A549 (cell line): ENCODE measurements around the gene SLC6A16. TPM values are rescaled to one million over a fixed set of nuclear protein-coding genes. Genes with fewer than 3 reads are reported as not detected.
"Not testable (repeated sequence)": the region's sequence is repeated elsewhere in the genome, so short reads cannot be mapped to it uniquely, and the experiment has no call there.

ENCODE experiments used
- ATAC-seq, 2 experiments: fragments of 200-7000 bp in 1 of 2; fragments of >200 bp in 1 of 2; cut with Nextera tagmentation in 1 of 2; cut with Tn5 transposase in 1 of 2; 3 replicates each; pipeline versions ENCODE4 v1.8.0 to v1.9.1; 2018 to 2020; ENCODE audit warnings: mild to moderate bottlenecking in 1 of 2, moderate library complexity in 1 of 2
- CTCF ChIA-PET: fragments of 300-600 bp; sonication (Branson Sonifier 250); formaldehyde crosslinking; extraction: SDS; loops from one replicate; lab custom pipeline; 2021; ENCODE audit warnings: antibody characterized with exemption, inconsistent platforms; lab: Yijun Ruan, JAX
- POLR2A ChIA-PET: fragments of 350-600 bp; formaldehyde crosslinking; extraction: SDS; loops from one replicate; lab custom pipeline; 2021; ENCODE audit warnings: antibody characterized with exemption, inconsistent platforms; lab: Yijun Ruan, JAX
- DNase-seq, 2 experiments: peaks; one replicate each; pipeline versions ENCODE4 v3.0.0 to v3.0.0-alpha.2; 2011 to 2016; ENCODE audit warnings: low read depth in 1 of 2, low spot score in 1 of 2
- FAIRE-seq: peaks from 2 replicates; lab custom pipeline; 2011; peaks lifted over from hg19 to GRCh38; lab: Jason Lieb, UNC
- H3K27ac ChIP-seq, 2 experiments: fragments of >200 bp; sonication (Bioruptor Twin); formaldehyde crosslinking; 3 replicates each; pipeline ENCODE4 v1.5.1; 2016 to 2017
- H3K4me1 ChIP-seq: fragments of >200 bp; sonication (Bioruptor Twin); formaldehyde crosslinking; 3 replicates; pipeline ENCODE4 v1.6.1; 2016
- H3K4me2 ChIP-seq: fragments of >200 bp; sonication (Bioruptor Twin); formaldehyde crosslinking; 3 replicates; pipeline ENCODE4 v1.6.1; 2016
- H3K4me3 ChIP-seq: fragments of >200 bp; sonication (Bioruptor Twin); formaldehyde crosslinking; 3 replicates; pipeline ENCODE4 v1.5.1; 2016
- H3K9me3 ChIP-seq: fragments of >200 bp; sonication (Bioruptor Twin); formaldehyde crosslinking; 3 replicates; pipeline ENCODE4 v1.6.1; 2016
- ATOH8 ChIP-seq: fragments of 250-450 bp; sonication (Bioruptor Pico); IDR thresholded peaks from 2 replicates; pipeline ENCODE4 v1.5.0; 2020; ENCODE audit warnings: low read depth, mild to moderate bottlenecking, moderate library complexity
- CHD4 ChIP-seq: fragments of 200-600 bp; sonication (generic); IDR thresholded peaks from 2 replicates; pipeline ENCODE4 v1.6.1; 2016; ENCODE audit warnings: antibody characterized with exemption, mild to moderate bottlenecking, borderline replicate concordance
- CTCF ChIP-seq: fragments of >200 bp; sonication (Bioruptor Twin); formaldehyde crosslinking; IDR thresholded peaks from 3 replicates; pipeline ENCODE4 v1.5.1; 2016
- EHMT2 ChIP-seq: fragments of 200-600 bp; sonication (generic); IDR thresholded peaks from 2 replicates; pipeline ENCODE4 v1.6.1; 2016; ENCODE audit warnings: antibody characterized with exemption, low read depth, mild to moderate bottlenecking, moderate library complexity
- FOSL2 ChIP-seq, 2 experiments: fragments of 450-650 bp in 1 of 2; fragments of >200 bp in 1 of 2; sonication (Bioruptor Twin) in 1 of 2; formaldehyde crosslinking; IDR thresholded peaks; 2 replicates each; pipeline versions ENCODE4 v1.5.0 to v1.6.1; 2016 to 2020; ENCODE audit warnings: mild to moderate bottlenecking in 1 of 2, moderate library complexity in 1 of 2
- GATA3 ChIP-seq: IDR thresholded peaks from 2 replicates; pipeline ENCODE4 v1.6.1; 2012; ENCODE audit warnings: borderline replicate concordance
- HES2 ChIP-seq: fragments of >200 bp; sonication (Bioruptor Twin); formaldehyde crosslinking; IDR thresholded peaks from 2 replicates; pipeline ENCODE4 v1.6.1; 2016
- JUN ChIP-seq, 2 experiments: fragments of >200 bp; sonication (Bioruptor Twin); formaldehyde crosslinking; IDR thresholded peaks; 2 replicates in 1 of 2; 3 replicates in 1 of 2; pipeline ENCODE4 v1.6.1; 2016 to 2017
- KDM5A ChIP-seq: fragments of 200-600 bp; sonication (generic); IDR thresholded peaks from 2 replicates; pipeline ENCODE4 v1.6.1; 2016; ENCODE audit warnings: antibody characterized with exemption, mild to moderate bottlenecking
- MAX ChIP-seq: IDR thresholded peaks from 2 replicates; pipeline ENCODE4 v1.6.1; 2012
- NR3C1 ChIP-seq: fragments of >200 bp; sonication (Bioruptor Twin); formaldehyde crosslinking; IDR thresholded peaks from 3 replicates; pipeline ENCODE4 v1.6.1; 2017
- PBX3 ChIP-seq: IDR thresholded peaks from 2 replicates; pipeline ENCODE4 v1.6.1; 2012
- POLR2A ChIP-seq: IDR thresholded peaks from 2 replicates; pipeline ENCODE4 v1.6.1; 2012; ENCODE audit warnings: mild to moderate bottlenecking, low read length
- RAD21 ChIP-seq, 2 experiments: fragments of >200 bp in 1 of 2; sonication (Bioruptor Twin) in 1 of 2; formaldehyde crosslinking in 1 of 2; IDR thresholded peaks in 1 of 2; conservative IDR thresholded peaks in 1 of 2; 2 replicates in 1 of 2; 3 replicates in 1 of 2; pipeline ENCODE4 v1.6.1; 2012 to 2018; ENCODE audit warnings: inconsistent platforms in 1 of 2
- RARB ChIP-seq: fragments of 250-450 bp; sonication (Bioruptor Pico); IDR thresholded peaks from 2 replicates; pipeline ENCODE4 v1.8.0; 2021; ENCODE audit warnings: mild to moderate bottlenecking, moderate library complexity
- REST ChIP-seq: fragments of 200-600 bp; sonication (generic); IDR thresholded peaks from 2 replicates; pipeline ENCODE4 v1.6.1; 2016; ENCODE audit warnings: antibody characterized with exemption, mild to moderate bottlenecking, moderate library complexity
- RFX5 ChIP-seq: fragments of 450-650 bp; IDR thresholded peaks from 2 replicates; pipeline ENCODE4 v1.7.1; 2014; ENCODE audit warnings: antibody characterized with exemption, mild to moderate bottlenecking, moderate library complexity
- USF2 ChIP-seq: fragments of 450-650 bp; IDR thresholded peaks from 2 replicates; pipeline ENCODE4 v1.6.1; 2014; ENCODE audit warnings: antibody characterized with exemption
- ZC3H11A ChIP-seq: fragments of 450-650 bp; IDR thresholded peaks from 2 replicates; pipeline ENCODE4 v1.6.1; 2014; ENCODE audit warnings: antibody characterized with exemption, mild to moderate bottlenecking
- WGBS: methylation state at CpG from one replicate; pipeline ENCODE4 v1.1.6; 2017; ENCODE audit errors: missing lambda C conversion rate; 5-methylcytosine and 5-hydroxymethylcytosine counted together
- polyA plus RNA-seq, 4 experiments: library from polyadenylated mRNA; depleted of rRNA in 3 of 4; stranded (reverse); fragments of >200 nt; fragmentation: RNase III in 1 of 4; extraction: RNeasy Plus Mini Kit Qiagen cat#74134 plus additional on column Dnase treatment in 1 of 4; gene quantifications; 2 replicates in 3 of 4; 3 replicates in 1 of 4; pipeline ENCODE4 v1.2.3, GENCODE V29; 2011 to 2017

Gene SLC6A16
- polyA plus RNA-seq, 2 of the 4 experiments (the other 2 are of a cell fraction) = 3.2 to 5.9 TPM

GRCh38 chr19:49266409-49266808 is 58.6 kb downstream of the SLC6A16 start:
- 26% methylated on average over 12 of the region's 12 CpGs for WGBS
- H3K9me3 ChIP-seq = peaks cover 38% of the 10 kb centered on the region
- TF ChIP-seq RFX5 (peak; percentile 66), RAD21 (conservative IDR thresholded peaks at IDR 0.05 in 1 of 2, IDR thresholded peaks at IDR 0.05 in 1 of 2) (peak; percentile 60 to 73), CTCF (peak; percentile 52)
- H3K27ac ChIP-seq, POLR2A ChIA-PET, H3K4me1 ChIP-seq, H3K4me2 ChIP-seq, H3K4me3 ChIP-seq, FAIRE-seq: not testable (repeated sequence)
- CTCF ChIA-PET = interaction anchor here (0.6 to 8.1 kb wide), 11 partner anchors 8 to 178 kb away, joined by 3 to 58 read pairs (median 5); no protein-coding TSS in a partner anchor
- ATAC-seq (peak in 1 of 2 experiments; percentile 62; a peak in 3 of 6 replicates), DNase-seq (peak in 1 of 2 experiments; percentile 71)

GRCh38 chr19:49264258-49264657 is 60.7 kb downstream of the SLC6A16 start:
- H3K4me1 ChIP-seq = no peaks in the 10 kb centered on the region
- TF ChIP-seq RARB (CRISPR knock-in tag) = no peak
- TF ChIP-seq, all 56 proteins: peak for 0
- CTCF ChIA-PET = interaction anchor here (0.6 to 8.1 kb wide), 6 partner anchors 8 to 180 kb away, joined by 3 to 58 read pairs (median 4); no protein-coding TSS in a partner anchor
- Histone ChIP-seq H3K9me3 (peaks cover 52% of the 10 kb centered on the region), H3K4me3 (no peak overlapping the region), H3K27ac (no peak overlapping the region), H3K4me2 (no peak overlapping the region)
- no peak for DNase-seq
- no peak for FAIRE-seq
- 66% methylated on average over 10 of the region's 10 CpGs for WGBS
- POLR2A ChIA-PET = no interaction called here
- ATAC-seq = no peak

- Histone ChIP-seq H3K4me3 (no peak overlapping the region), H3K27ac (no peak overlapping the region), H3K9me3 (peaks cover 50% of the 10 kb centered on the region), H3K4me2 (no peak overlapping the region), H3K4me1 (no peaks in the 10 kb centered on the region)
- CTCF ChIA-PET = interaction anchor here (1.1 to 8.1 kb wide), 3 partner anchors 12 to 40 kb away, joined by 3 to 58 read pairs (median 20); no protein-coding TSS in a partner anchor
- FAIRE-seq (no peak), DNase-seq (no peak), ATAC-seq (no peak)
- TF ChIP-seq ATOH8 (no peak), POLR2A (no peak), GATA3 (no peak), MAX (no peak), JUN (IDR thresholded peaks at IDR 0.05) (no peak), HES2 (no peak), KDM5A (no peak), NR3C1 (no peak), EHMT2 (no peak), ZC3H11A (no peak), PBX3 (no peak), CHD4 (no peak), REST (no peak), USF2 (no peak), FOSL2 (IDR thresholded peaks at IDR 0.05) (no peak), FOSL2 (CRISPR knock-in tag; IDR thresholded peaks at IDR 0.05) (no peak)
- POLR2A ChIA-PET = no interaction called here
Measured at GRCh38 chr19:49261602-49262001, 63.4 kb downstream of the SLC6A16 start.
